ENCODE data around the gene TAS1R2.
"Not testable (repeated sequence)": the region's sequence is repeated elsewhere in the genome, so short reads cannot be mapped to it uniquely, and the experiment has no call there.

The TAS1R2 gene

DNA sequence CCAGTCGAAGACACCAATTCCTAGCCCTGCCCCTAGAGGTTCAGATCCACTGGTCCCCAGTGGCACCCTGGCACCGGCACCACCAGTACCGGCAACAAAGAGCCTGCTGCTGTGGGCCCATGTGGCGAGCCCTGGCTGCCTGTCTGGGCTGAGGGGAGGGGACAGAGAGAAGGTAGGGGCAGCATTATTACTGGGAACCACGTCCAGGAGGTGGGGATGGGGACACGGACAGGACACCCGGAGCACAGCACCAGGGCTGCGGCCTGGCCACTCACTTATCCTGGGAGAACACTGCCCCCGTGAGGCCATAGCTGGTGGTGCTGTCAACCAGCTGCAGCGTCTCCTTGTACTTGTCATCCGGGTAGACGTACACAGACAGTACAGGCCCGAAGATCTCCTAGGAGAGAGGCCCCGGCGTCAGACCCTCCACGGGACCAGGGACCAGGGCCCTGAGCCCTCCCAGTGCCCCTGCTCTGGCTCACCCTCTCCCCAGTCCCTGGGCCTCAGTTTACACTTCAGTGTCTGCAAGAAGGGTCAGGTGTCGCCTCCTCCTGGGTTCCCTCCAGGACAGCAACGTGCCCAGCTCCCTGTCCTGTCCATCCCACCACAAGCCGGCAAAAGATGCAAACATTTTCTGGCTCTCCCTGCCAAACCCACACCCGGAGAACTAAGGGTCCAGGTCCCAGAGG, 15.8 kb upstream of the TAS1R2 start:
- TF ChIP-seq, protein P1, sequence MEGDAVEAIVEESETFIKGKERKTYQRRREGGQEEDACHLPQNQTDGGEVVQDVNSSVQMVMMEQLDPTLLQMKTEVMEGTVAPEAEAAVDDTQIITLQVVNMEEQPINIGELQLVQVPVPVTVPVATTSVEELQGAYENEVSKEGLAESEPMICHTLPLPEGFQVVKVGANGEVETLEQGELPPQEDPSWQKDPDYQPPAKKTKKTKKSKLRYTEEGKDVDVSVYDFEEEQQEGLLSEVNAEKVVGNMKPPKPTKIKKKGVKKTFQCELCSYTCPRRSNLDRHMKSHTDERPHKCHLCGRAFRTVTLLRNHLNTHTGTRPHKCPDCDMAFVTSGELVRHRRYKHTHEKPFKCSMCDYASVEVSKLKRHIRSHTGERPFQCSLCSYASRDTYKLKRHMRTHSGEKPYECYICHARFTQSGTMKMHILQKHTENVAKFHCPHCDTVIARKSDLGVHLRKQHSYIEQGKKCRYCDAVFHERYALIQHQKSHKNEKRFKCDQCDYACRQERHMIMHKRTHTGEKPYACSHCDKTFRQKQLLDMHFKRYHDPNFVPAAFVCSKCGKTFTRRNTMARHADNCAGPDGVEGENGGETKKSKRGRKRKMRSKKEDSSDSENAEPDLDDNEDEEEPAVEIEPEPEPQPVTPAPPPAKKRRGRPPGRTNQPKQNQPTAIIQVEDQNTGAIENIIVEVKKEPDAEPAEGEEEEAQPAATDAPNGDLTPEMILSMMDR (IDR thresholded peaks at IDR 0.05; ENCODE audit: borderline replicate concordance, insufficient read depth, low read depth, low read length): peak; percentile 92
- H3K4me3 ChIP-seq (ENCODE audit: low read depth, low read length): no peak overlapping the region

DNA sequence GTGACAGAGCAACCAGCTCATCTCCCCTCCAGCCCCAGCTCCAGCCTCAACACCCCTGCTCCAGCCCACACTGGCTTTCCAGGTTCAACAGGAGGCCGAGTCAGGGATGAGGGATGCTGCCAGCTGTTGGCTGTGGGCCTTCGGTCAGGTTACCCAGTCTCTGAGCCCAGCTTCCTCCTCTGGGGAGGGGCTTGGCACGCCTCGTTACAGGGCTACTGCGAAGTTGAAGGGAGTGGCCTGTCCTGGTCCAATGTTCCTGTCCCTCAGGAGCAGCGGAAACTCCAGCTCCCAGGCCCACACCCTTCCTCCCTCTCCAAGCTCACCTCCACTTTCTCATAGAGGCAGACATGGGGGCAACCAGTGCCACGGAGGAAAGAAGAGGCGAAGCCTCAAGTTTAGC, 15.1 kb upstream of the TAS1R2 start:
- no peak overlapping the region for H3K4me3 ChIP-seq (ENCODE audit: low read depth, low read length)
- TF ChIP-seq, protein P1 (IDR thresholded peaks at IDR 0.05; ENCODE audit: borderline replicate concordance, insufficient read depth, low read depth, low read length): no peak

DNA sequence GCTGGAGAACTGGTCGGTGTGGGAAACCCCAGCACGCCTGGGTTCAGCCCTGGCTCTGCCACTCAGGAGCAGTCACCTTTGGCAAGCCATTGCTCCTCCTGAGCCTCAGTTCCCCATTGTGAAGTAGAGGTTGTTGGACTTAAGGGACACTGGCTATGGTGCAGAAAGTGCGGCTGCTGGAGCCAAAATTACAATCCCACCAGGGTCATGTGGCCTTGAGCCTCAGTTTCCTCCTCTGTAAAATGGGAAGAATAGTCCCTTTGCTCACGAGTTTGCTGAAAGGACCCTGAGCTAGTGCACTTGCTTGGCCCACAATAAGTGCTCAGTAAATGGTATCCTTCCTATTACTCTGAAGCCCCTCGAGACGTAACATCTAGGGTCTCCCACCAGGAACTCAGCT, 14.6 kb upstream of the TAS1R2 start:
- TF ChIP-seq, protein P1 (IDR thresholded peaks at IDR 0.05; ENCODE audit: borderline replicate concordance, insufficient read depth, low read depth, low read length): no peak
- no peak overlapping the region for H3K4me3 ChIP-seq (ENCODE audit: low read depth, low read length)

DNA sequence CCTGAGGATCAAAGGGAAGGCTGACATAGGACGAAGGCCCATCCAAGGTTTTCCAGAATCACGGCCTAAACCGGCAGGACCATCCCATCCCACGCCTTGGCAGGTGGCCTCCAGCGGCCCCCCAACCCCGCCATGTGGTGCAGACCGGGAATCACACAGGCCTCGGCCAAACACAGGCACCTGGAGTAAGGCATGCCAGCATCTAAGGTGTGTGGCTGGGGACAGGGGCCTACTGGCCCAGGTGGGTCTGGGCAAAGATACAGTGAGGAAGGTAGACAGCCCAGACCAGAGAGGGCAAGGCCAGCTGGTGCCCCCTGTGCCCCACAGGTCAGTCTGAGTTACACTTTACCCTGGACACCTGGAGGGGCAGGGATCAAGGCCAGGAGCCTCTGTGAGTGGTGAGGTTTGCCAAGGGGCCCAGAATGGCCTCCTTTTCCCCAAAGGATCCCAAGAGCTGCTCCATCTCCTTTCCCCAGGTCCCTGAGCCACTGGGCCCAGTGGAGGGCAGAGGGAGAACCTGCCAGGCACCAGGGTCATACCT, 12.7 kb upstream of the TAS1R2 start:
- H3K4me3 ChIP-seq (ENCODE audit: low read depth, low read length): no peak overlapping the region
- TF ChIP-seq, protein P1 (IDR thresholded peaks at IDR 0.05; ENCODE audit: borderline replicate concordance, insufficient read depth, low read depth, low read length): no peak

DNA sequence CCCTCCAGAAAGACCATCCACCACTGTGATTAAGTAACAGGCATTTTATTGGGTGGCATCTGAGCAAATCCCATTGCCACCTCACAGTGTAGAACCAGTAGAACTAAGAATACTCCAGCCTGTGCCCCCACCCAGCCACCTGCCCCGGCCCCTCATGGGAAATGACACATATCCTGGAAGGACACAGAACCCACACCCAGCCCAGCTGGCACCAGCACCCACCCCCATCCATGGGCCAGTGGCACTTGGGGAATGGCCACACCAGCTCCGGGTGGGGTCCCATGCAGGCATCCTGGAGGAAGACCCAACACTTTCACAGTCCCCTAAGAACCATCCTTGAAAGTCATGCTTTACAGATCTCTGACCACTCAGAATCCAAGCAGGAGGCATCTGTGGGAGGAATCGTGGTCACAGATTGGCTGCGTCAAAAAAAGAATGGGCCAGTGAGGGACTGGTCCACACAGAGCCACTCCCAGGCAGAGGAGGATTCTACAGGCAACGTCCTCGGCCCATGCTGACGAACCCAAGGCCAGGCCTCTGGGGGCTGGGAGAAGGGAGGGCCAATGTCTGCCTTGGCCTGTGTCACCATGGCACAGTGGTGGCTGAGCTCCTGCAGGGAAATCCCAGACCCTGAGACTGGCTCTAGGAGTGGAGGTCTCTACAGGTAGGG, 12.1 kb upstream of the TAS1R2 start:
- no peak overlapping the region for H3K4me3 ChIP-seq (ENCODE audit: low read depth, low read length)
- TF ChIP-seq, protein P1 (IDR thresholded peaks at IDR 0.05; ENCODE audit: borderline replicate concordance, insufficient read depth, low read depth, low read length): no peak

DNA sequence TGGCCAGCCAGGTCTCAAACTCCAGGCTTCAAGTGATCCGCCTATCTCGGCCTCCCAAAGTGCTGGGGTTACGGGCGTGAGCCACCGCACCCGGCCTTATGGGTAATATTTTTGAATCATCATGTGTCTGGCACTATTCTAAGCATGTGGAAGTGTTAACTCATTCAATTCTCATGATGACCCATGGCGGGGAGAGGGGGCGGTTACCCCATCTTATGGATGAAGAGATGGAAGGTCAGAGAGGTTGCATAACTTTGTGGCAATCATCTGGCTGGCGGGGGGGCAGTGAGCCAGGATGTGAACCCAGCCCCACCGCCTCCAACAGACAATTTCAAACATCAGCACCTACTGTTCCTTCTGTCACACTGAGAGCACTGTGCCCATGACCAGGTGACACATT, 11.5 kb upstream of the TAS1R2 start:
- TF ChIP-seq, protein P1 (IDR thresholded peaks at IDR 0.05; ENCODE audit: borderline replicate concordance, insufficient read depth, low read depth, low read length): no peak

DNA sequence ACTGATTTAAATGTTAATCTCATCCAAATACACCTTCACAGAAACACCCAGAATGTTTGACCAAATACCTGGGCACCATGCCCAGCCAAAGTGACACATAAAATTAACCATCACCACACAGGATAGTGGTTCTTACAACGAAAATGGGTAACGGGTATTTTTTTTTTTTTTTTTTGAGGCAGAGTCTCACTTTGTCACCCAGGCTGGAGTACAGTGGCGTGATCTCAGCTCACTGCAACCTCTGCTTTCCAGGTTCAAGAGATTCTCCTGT, 11.1 kb upstream of the TAS1R2 start:
- not testable (repeated sequence) for H3K4me3 ChIP-seq (ENCODE audit: low read depth, low read length)

More for the DNA sequence above, 11.5 kb upstream of the TAS1R2 start:
- H3K4me3 ChIP-seq (ENCODE audit: low read depth, low read length): no peak overlapping the region
